B cell (primary cell): ENCODE data around the gene RAD51B. TPM values are rescaled to one million over a fixed set of nuclear protein-coding genes. Genes with fewer than 3 reads are reported as not detected.
A peak's percentile ranks its signal among the peaks of the same experiment; 100 is the strongest.

Experiments
- ATAC-seq: fragments of 200-7000 bp; cut with Tn5 transposase; one replicate; pipeline ENCODE4 v1.10.0; 2021; ENCODE audit warnings: low read depth, mild to moderate bottlenecking, moderate number of reproducible peaks, moderate library complexity
- CTCF ChIA-PET: fragments of 350-600 bp; sonication (Branson Sonifier 250); formaldehyde crosslinking; loops from one replicate; lab custom pipeline; 2021; ENCODE audit warnings: antibody characterized with exemption, inconsistent platforms; lab: Charles Lee
- POLR2A ChIA-PET: fragments of 350-600 bp; sonication (Branson Sonifier 250); formaldehyde crosslinking; loops from one replicate; lab custom pipeline; 2021; ENCODE audit warnings: antibody characterized with exemption; lab: Charles Lee
- DNase-seq: peaks from one replicate; pipeline ENCODE4 v3.0.0; 2013
- H2AFZ ChIP-seq: 2 replicates; pipeline ENCODE4 v1.6.1; 2012; ENCODE audit warnings: mild to moderate bottlenecking, low read depth, low read length; ENCODE audit not compliant: insufficient read depth, poor library complexity, severe bottlenecking
- H3K27ac ChIP-seq, 2 donors: 1 replicate in 1 of 2; 2 replicates in 1 of 2; pipeline ENCODE4 v1.5.1; 2012 to 2013; ENCODE audit warnings: low read length in 2 of 2, mild to moderate bottlenecking in 2 of 2, moderate library complexity in 1 of 2
- H3K27me3 ChIP-seq, 4 experiments: fragments of 200-600 bp in 1 of 4; sonication (generic) in 1 of 4; replicated peaks in 1 of 4; 1 replicate in 2 of 4; 2 replicates in 2 of 4; pipeline versions ENCODE4 v1.6.1 to v1.7.0; 2013 to 2016; ENCODE audit warnings: low read length in 3 of 4, mild to moderate bottlenecking in 2 of 4, mixed read lengths in 1 of 4, moderate library complexity in 1 of 4; ENCODE audit not compliant: insufficient read depth in 4 of 4, control insufficient read depth in 3 of 4; ENCODE audit errors: control extremely low read depth in 1 of 4
- H3K36me3 ChIP-seq, 2 experiments: replicated peaks in 1 of 2; 1 replicate in 1 of 2; 2 replicates in 1 of 2; pipeline versions ENCODE4 v1.6.1 to v1.7.1; 2013; ENCODE audit warnings: low read length in 1 of 2; ENCODE audit not compliant: insufficient read depth in 2 of 2, control insufficient read depth in 1 of 2; ENCODE audit errors: control extremely low read depth in 1 of 2, extremely low read depth in 1 of 2
- H3K4me1 ChIP-seq, 2 donors: fragments of 200-600 bp in 1 of 2; sonication (generic) in 1 of 2; 1 replicate in 1 of 2; 2 replicates in 1 of 2; pipeline versions ENCODE4 v1.5.1 to v1.6.1; 2013 to 2017; ENCODE audit warnings: low read length in 2 of 2; ENCODE audit not compliant: control insufficient read depth in 2 of 2, insufficient read depth in 2 of 2
- H3K4me2 ChIP-seq: replicated peaks from 2 replicates; pipeline ENCODE3; 2012; ENCODE audit warnings: mild to moderate bottlenecking, low read depth, low read length; ENCODE audit not compliant: poor library complexity, severe bottlenecking
- H3K4me3 ChIP-seq, 5 experiments: fragments of 200-600 bp in 1 of 5; sonication (generic) in 1 of 5; 1 replicate in 3 of 5; 2 replicates in 2 of 5; pipeline versions ENCODE4 v1.5.1 to v1.7.0; 2011 to 2016; ENCODE audit warnings: low read length in 4 of 5, mild to moderate bottlenecking in 4 of 5, low read depth in 2 of 5, control low read depth in 1 of 5, moderate library complexity in 1 of 5; ENCODE audit not compliant: insufficient read depth in 1 of 5; ENCODE audit errors: control extremely low read depth in 1 of 5, extremely low read depth in 1 of 5
- H3K79me2 ChIP-seq: fragments of 200-600 bp; sonication (generic); one replicate; pipeline ENCODE4 v1.6.0; 2016; ENCODE audit warnings: low read length; ENCODE audit not compliant: control insufficient read depth, insufficient read depth
- H3K9ac ChIP-seq: fragments of 200-600 bp; sonication (generic); 2 replicates; pipeline ENCODE4 v1.6.1; 2017; ENCODE audit warnings: mild to moderate bottlenecking, low read length, moderate library complexity
- H3K9me3 ChIP-seq, 3 donors: one replicate each; pipeline versions ENCODE4 v1.6.1 to v1.7.1; 2013; ENCODE audit warnings: low read length in 2 of 3; ENCODE audit not compliant: control insufficient read depth in 2 of 3, insufficient read depth in 1 of 3; ENCODE audit errors: control extremely low read depth in 1 of 3
- H4K20me1 ChIP-seq: 2 replicates; pipeline ENCODE4 v1.6.0; 2012; ENCODE audit warnings: mild to moderate bottlenecking, low read length; ENCODE audit not compliant: insufficient read depth, control insufficient read depth, poor library complexity, severe bottlenecking
- H3K27ac Mint-ChIP-seq: one replicate; pipeline ENCODE4 v1.8.0; 2021; ENCODE audit warnings: mixed read lengths
- H3K27me3 Mint-ChIP-seq: one replicate; pipeline ENCODE4 v1.8.0; 2021; ENCODE audit warnings: mixed read lengths
- H3K4me1 Mint-ChIP-seq: one replicate; pipeline ENCODE4 v1.8.0; 2021; ENCODE audit warnings: mixed read lengths
- H3K4me3 Mint-ChIP-seq: one replicate; pipeline ENCODE4 v1.8.0; 2021; ENCODE audit warnings: mixed read lengths
- H3K9me3 Mint-ChIP-seq: one replicate; pipeline ENCODE4 v1.8.0; 2022; ENCODE audit warnings: mixed read lengths; ENCODE audit not compliant: insufficient read depth
- EZH2 ChIP-seq: IDR thresholded peaks from 2 replicates; pipeline ENCODE4 v1.6.1; 2012; ENCODE audit warnings: borderline replicate concordance, low read depth, mild to moderate bottlenecking, moderate library complexity, low read length; ENCODE audit not compliant: insufficient read depth, poor library complexity, severe bottlenecking
- WGBS: methylation state at CpG from one replicate; pipeline ENCODE4 v1.1.5; 2013; ENCODE audit warnings: missing lambda C conversion rate; ENCODE audit not compliant: insufficient coverage; 5-methylcytosine and 5-hydroxymethylcytosine counted together
- intact Hi-C: fragments of 100-400 bp; cut with micrococcal nuclease; formaldehyde crosslinking; loops from one replicate; pipeline ENCODE4 v1.10.0; 2022
- polyA plus RNA-seq: library from polyadenylated mRNA; depleted of rRNA; stranded (reverse); fragments of >200 nt; gene quantifications from 2 replicates; pipeline ENCODE4 v1.2.3, GENCODE V29; 2012
- total RNA-seq, 2 donors: library from RNA; stranded (reverse); fragments of 120-200 nt in 1 of 2; gene quantifications; 1 replicate in 1 of 2; 2 replicates in 1 of 2; pipeline versions ENCODE4 v1.2.3 to v1.2.4, GENCODE V29; 2013 to 2022
- TF ChIP-seq, protein P1 (sequence below): fragments of 200-600 bp; IDR thresholded peaks from one replicate; pipeline ENCODE4 v1.8.0; 2022; ENCODE audit warnings: antibody characterized with exemption, mild to moderate bottlenecking

Gene RAD51B
- total and polyA plus RNA-seq, 2 donors (not counting 1 experiment from before 2014, with no cell fraction given), result 6.5 to 60.6 TPM

- TF ChIP-seq, protein P1, sequence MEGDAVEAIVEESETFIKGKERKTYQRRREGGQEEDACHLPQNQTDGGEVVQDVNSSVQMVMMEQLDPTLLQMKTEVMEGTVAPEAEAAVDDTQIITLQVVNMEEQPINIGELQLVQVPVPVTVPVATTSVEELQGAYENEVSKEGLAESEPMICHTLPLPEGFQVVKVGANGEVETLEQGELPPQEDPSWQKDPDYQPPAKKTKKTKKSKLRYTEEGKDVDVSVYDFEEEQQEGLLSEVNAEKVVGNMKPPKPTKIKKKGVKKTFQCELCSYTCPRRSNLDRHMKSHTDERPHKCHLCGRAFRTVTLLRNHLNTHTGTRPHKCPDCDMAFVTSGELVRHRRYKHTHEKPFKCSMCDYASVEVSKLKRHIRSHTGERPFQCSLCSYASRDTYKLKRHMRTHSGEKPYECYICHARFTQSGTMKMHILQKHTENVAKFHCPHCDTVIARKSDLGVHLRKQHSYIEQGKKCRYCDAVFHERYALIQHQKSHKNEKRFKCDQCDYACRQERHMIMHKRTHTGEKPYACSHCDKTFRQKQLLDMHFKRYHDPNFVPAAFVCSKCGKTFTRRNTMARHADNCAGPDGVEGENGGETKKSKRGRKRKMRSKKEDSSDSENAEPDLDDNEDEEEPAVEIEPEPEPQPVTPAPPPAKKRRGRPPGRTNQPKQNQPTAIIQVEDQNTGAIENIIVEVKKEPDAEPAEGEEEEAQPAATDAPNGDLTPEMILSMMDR, result no peak
- no peak for TF ChIP-seq EZH2
- H3K79me2 ChIP-seq, result peaks cover 7% of the 10 kb centered on the region
- ATAC-seq, result no peak
- no peaks in the 10 kb centered on the region for H3K27me3 ChIP-seq
- no peak overlapping the region for H3K4me3 ChIP-seq
- H3K4me3 Mint-ChIP-seq, result peak overlapping the region; percentile 11
- 100% methylated on average over 1 of the region's 2 CpGs for WGBS
- H3K4me2 ChIP-seq, result peak overlapping the region; percentile 44
- no peaks in the 10 kb centered on the region for H4K20me1 ChIP-seq
- peak overlapping the region; percentile 70 for H3K27ac Mint-ChIP-seq
- no peak overlapping the region for H3K9ac ChIP-seq
- H3K36me3 ChIP-seq, result no peaks in the 10 kb centered on the region
- POLR2A ChIA-PET, result interaction anchor here (1.0 kb wide), 1 partner anchor 109 kb away, joined by 3 read pairs; no protein-coding TSS in a partner anchor
- peak overlapping the region; percentile 45 for H2AFZ ChIP-seq
- intact Hi-C loops, result no loop called here
- DNase-seq, result no peak
- H3K9me3 ChIP-seq, result no peaks in the 10 kb centered on the region
- CTCF ChIA-PET, result interaction anchor here (0.9 to 2.0 kb wide), 3 partner anchors 10 to 147 kb away, joined by 3 to 6 read pairs (median 5); no protein-coding TSS in a partner anchor
- no peaks in the 10 kb centered on the region for H3K9me3 Mint-ChIP-seq
- peaks cover 71 to 76% of the 10 kb centered on the region in 2 donors for H3K4me1 ChIP-seq
- H3K27me3 Mint-ChIP-seq, result no peaks in the 10 kb centered on the region
- peaks cover 80% of the 10 kb centered on the region for H3K4me1 Mint-ChIP-seq
- peak overlapping the region in 1 of 2 donors; percentile 32 for H3K27ac ChIP-seq
These were observed 578.8 kb downstream of the RAD51B start for GRCh38 chr14:68398370-68398769.

DNA sequence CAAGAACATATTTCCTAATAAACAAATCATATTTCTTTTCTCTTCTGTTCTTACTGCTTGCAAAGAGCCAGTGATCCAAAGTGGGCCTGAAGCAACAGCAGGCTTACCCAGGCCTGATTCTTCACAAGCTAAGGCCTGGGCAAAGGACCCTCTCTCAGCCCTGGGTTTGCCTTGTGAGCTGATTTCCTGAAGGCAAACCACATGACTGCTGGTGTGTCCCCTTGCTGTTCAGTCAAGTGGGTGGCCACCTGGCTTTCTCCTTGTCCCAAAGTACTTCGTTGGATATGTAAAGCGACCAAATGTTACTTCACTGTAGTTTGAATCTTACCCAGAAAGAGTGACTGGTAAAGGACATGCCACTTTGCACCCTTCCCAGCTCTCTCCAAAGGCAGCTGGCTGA lies 580.4 kb downstream of the RAD51B start:
- no peak for TF ChIP-seq EZH2
- TF ChIP-seq, protein P1, result no peak
- 12% methylated on average over 2 of the region's 2 CpGs for WGBS
- Histone ChIP-seq H3K9ac (peak overlapping the region; percentile 7), H3K27me3 (no peaks in the 10 kb centered on the region), H4K20me1 (no peaks in the 10 kb centered on the region), H3K79me2 (peaks cover 11% of the 10 kb centered on the region), H3K9me3 (no peaks in the 10 kb centered on the region), H2AFZ (peak overlapping the region; percentile 42), H3K36me3 (no peaks in the 10 kb centered on the region), H3K27ac (peak overlapping the region; percentile 91 to 96), H3K4me1 (peaks cover 77 to 82% of the 10 kb centered on the region in 2 donors), H3K4me3 (no peak overlapping the region), H3K4me2 (peak overlapping the region; percentile 71)
- DNase-seq (peak; percentile 40), ATAC-seq (no peak)
- peaks cover 81% of the 10 kb centered on the region for H3K4me1 Mint-ChIP-seq
- ChIA-PET POLR2A (interaction anchor here (0.5 to 1.4 kb wide), 3 partner anchors 23 to 392 kb away, joined by 3 to 5 read pairs (median 4); no protein-coding TSS in a partner anchor), CTCF (interaction anchor here (0.7 to 3.4 kb wide), 8 partner anchors 22 to 417 kb away, joined by 3 to 25 read pairs (median 4); no protein-coding TSS in a partner anchor)
- peak overlapping the region; percentile 46 for H3K4me3 Mint-ChIP-seq
- H3K27me3 Mint-ChIP-seq, result no peaks in the 10 kb centered on the region
- H3K9me3 Mint-ChIP-seq, result no peaks in the 10 kb centered on the region
- intact Hi-C loops, result loop anchor here (2.0 to 10.0 kb wide), 6 partner anchors 13 to 417 kb away; no protein-coding TSS in a partner anchor
- H3K27ac Mint-ChIP-seq, result peak overlapping the region; percentile 97
